Measurements from ENCODE around the gene CSTF3. TPM values are rescaled to one million over a fixed set of nuclear protein-coding genes. Genes with fewer than 3 reads are reported as not detected.

Gene CSTF3
- total RNA-seq, 6 experiments from 2014 or later, result 28.9 to 39.5 (median 35.6) TPM

DNA sequence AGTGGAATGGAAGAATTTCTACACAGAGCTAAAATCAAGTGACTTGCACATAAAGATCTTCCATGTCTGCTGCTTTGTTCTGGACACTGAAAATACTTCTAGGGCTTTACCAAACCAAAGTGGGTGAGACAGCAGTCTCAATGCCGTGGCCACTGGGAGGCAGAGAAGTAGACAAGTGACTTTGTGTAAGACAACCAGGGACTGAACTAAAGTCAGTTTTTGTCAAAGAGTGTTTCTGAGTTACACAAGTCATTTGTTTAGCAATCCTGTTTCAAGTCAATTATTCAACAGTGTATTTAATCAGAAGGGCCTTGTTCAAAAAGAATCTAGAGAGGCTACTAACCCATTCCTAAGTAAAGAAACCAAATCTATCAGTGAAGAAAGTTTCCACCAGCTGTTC lies 75.3 kb downstream of the CSTF3 start:
- H3K36me3 Mint-ChIP-seq (ENCODE audit: low read depth), result peaks cover 35% of the 10 kb centered on the region
- no peak overlapping the region for H3K4me3 Mint-ChIP-seq
- H3K9me3 Mint-ChIP-seq, result no peaks in the 10 kb centered on the region
- TF ChIP-seq, protein P1, sequence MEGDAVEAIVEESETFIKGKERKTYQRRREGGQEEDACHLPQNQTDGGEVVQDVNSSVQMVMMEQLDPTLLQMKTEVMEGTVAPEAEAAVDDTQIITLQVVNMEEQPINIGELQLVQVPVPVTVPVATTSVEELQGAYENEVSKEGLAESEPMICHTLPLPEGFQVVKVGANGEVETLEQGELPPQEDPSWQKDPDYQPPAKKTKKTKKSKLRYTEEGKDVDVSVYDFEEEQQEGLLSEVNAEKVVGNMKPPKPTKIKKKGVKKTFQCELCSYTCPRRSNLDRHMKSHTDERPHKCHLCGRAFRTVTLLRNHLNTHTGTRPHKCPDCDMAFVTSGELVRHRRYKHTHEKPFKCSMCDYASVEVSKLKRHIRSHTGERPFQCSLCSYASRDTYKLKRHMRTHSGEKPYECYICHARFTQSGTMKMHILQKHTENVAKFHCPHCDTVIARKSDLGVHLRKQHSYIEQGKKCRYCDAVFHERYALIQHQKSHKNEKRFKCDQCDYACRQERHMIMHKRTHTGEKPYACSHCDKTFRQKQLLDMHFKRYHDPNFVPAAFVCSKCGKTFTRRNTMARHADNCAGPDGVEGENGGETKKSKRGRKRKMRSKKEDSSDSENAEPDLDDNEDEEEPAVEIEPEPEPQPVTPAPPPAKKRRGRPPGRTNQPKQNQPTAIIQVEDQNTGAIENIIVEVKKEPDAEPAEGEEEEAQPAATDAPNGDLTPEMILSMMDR (IDR thresholded peaks at IDR 0.05), result no peak
- peaks cover 9% of the 10 kb centered on the region for H3K4me1 Mint-ChIP-seq (ENCODE audit: low read depth)
- no peak overlapping the region for H3K27ac Mint-ChIP-seq
- DNase-seq, result no peak
- H3K27me3 Mint-ChIP-seq (ENCODE audit: insufficient read depth), result no peaks in the 10 kb centered on the region

DNA sequence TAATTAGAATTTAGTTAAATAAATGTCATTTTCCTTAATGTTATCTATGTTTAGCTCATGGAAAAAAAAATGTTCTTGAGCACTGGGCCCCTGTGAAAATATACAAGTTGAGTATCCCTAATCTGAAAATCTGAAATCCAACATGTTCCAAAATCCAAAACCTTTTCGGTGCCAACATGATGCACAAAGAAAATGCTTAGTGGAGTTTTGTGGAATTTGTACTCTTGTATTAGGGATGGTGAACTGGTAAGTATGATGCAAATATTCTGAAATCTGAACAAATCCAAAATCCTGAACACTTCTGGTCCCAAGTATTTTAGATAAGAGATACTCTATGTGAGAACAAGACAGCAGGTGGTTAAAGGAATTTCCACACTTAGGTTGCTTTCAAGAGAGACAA lies 77.4 kb downstream of the CSTF3 start:
- no peak for DNase-seq
- Mint-ChIP-seq H3K27me3 (ENCODE audit: insufficient read depth) (no peaks in the 10 kb centered on the region), H3K4me1 (ENCODE audit: low read depth) (no peaks in the 10 kb centered on the region), H3K36me3 (ENCODE audit: low read depth) (peaks cover 39% of the 10 kb centered on the region), H3K4me3 (no peak overlapping the region), H3K27ac (no peak overlapping the region), H3K9me3 (no peaks in the 10 kb centered on the region)
- TF ChIP-seq, protein P1 (IDR thresholded peaks at IDR 0.05), result no peak

DNA sequence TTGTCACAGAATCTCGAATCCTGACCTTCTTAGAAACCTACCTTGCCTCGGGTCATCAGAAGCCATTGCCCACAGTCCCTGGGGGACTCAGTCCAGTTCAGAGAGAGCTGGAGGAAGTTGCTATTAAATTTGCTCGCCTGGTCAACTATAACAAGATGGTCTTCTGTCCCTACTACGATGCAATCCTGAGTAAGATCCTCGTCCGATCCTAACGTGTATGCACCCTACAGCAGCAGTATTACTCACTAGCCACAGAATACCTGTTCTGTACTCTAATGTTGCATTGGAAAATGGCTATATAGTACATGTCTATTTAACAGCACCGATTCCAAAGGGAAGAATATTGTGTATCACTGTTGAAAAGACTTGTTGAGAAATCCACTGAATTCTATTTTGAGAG lies 88.8 kb downstream of the CSTF3 start:
- H3K9me3 Mint-ChIP-seq, result no peaks in the 10 kb centered on the region
- DNase-seq, result no peak
- peaks cover 42% of the 10 kb centered on the region for H3K36me3 Mint-ChIP-seq (ENCODE audit: low read depth)
- no peak overlapping the region for H3K4me3 Mint-ChIP-seq
- peaks cover 3% of the 10 kb centered on the region for H3K27me3 Mint-ChIP-seq (ENCODE audit: insufficient read depth)
- no peaks in the 10 kb centered on the region for H3K4me1 Mint-ChIP-seq (ENCODE audit: low read depth)
- TF ChIP-seq, protein P1 (IDR thresholded peaks at IDR 0.05), result no peak
- H3K27ac Mint-ChIP-seq, result no peak overlapping the region

DNA sequence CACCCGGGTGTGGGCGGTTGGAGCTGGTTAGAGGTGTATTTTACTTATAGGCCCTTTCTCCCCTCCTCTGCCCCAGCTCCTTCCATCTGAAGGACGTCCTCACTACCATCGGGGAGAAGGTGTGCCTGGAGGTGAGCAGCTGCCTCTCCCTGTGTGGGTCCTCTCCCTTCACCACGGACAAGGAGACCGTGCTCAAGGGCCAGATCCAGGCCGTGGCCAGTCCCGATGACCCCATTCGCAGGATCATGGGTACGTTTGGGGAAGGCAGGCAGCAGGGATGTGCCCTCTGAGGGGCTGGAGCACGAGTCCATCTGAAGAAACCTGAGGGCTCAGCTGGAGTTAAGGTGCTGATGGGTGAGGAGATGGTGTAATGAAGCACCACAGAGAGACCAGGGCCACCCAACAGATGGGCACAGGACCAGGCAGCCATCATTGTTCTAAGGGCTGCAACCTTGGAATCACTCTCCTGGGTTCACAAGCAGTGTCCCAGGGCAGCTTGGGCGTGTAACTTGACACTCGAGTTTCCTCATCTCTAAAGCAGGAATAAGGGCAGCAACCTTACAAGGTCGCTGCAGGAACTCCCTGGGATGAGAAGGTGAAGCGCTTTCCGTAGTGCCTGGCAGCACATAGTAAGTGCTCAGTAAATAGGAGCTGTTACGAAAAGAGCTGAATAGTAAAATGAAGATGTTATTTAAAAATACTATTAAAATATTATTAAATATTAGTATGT lies 92.5 kb downstream of the CSTF3 start:
- Mint-ChIP-seq H3K27ac (no peak overlapping the region), H3K27me3 (ENCODE audit: insufficient read depth) (peaks cover 6% of the 10 kb centered on the region), H3K9me3 (no peaks in the 10 kb centered on the region), H3K4me1 (ENCODE audit: low read depth) (peaks cover 11% of the 10 kb centered on the region), H3K4me3 (no peak overlapping the region), H3K36me3 (ENCODE audit: low read depth) (peaks cover 43% of the 10 kb centered on the region)
- no peak for DNase-seq
- TF ChIP-seq, protein P1 (IDR thresholded peaks at IDR 0.05), result no peak

DNA sequence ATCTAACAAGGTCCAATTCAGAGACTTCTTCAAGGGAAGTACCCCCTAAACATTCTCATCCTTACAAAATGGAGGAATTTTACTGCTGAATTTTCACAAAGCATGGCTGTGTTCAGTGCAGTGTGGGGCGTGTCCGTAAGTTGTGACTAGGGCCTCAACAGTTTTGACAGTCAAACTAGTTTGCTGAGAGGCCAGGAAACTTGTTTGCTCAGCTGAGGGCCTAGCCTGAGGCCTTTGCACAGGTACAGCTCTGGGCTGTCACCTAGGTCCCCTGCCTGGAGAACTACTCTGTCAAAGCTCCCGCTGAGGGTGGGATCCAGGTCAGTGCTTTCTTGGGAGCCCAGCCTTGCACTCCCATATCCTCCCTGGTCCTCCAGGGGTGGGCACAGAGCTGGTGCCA lies 94.0 kb downstream of the CSTF3 start:
- no peak for DNase-seq
- H3K27me3 Mint-ChIP-seq (ENCODE audit: insufficient read depth), result peaks cover 6% of the 10 kb centered on the region
- H3K36me3 Mint-ChIP-seq (ENCODE audit: low read depth), result peaks cover 42% of the 10 kb centered on the region
- no peak overlapping the region for H3K4me3 Mint-ChIP-seq
- TF ChIP-seq, protein P1 (IDR thresholded peaks at IDR 0.05), result no peak
- H3K27ac Mint-ChIP-seq, result no peak overlapping the region
- H3K4me1 Mint-ChIP-seq (ENCODE audit: low read depth), result peaks cover 26% of the 10 kb centered on the region
- H3K9me3 Mint-ChIP-seq, result no peaks in the 10 kb centered on the region

Measured in HFFc6 (cell line).